Psoas muscle (tissue), 8 donors: ENCODE results near the gene ZFYVE26. TPM values are rescaled to one million over a fixed set of nuclear protein-coding genes. Genes with fewer than 3 reads are reported as not detected.
A peak's percentile ranks its signal among the peaks of the same experiment; 100 is the strongest.

ENCODE experiments used
- ATAC-seq, 4 donors: fragments of 200-7000 bp; cut with Tn5 transposase; one replicate each; pipeline ENCODE4 v1.9.1; 2020; ENCODE audit warnings: moderate library complexity in 3 of 4, mild to moderate bottlenecking in 2 of 4
- DNase-seq, 2 donors: peaks; one replicate each; pipeline ENCODE4 v3.0.0-alpha.2; 2020
- H3K27ac ChIP-seq: fragments of 200-600 bp; one replicate; pipeline ENCODE4 v1.8.0; 2022
- H3K27me3 ChIP-seq, 3 donors: fragments of 200-600 bp in 1 of 3; one replicate each; pipeline versions ENCODE4 v1.6.1 to v1.8.0; 2013 to 2022; ENCODE audit warnings: low read length in 2 of 3, mild to moderate bottlenecking in 2 of 3, moderate library complexity in 1 of 3; ENCODE audit not compliant: insufficient read depth in 3 of 3
- H3K36me3 ChIP-seq, 2 donors: fragments of 200-600 bp in 1 of 2; one replicate each; pipeline versions ENCODE4 v1.6.1 to v1.8.0; 2013 to 2022; ENCODE audit warnings: low read depth in 1 of 2, mild to moderate bottlenecking in 1 of 2, moderate library complexity in 1 of 2; ENCODE audit not compliant: insufficient read depth in 1 of 2
- H3K4me1 ChIP-seq: fragments of 200-600 bp; one replicate; pipeline ENCODE4 v1.8.0; 2022
- H3K4me3 ChIP-seq: fragments of 200-600 bp; one replicate; pipeline ENCODE4 v1.8.0; 2022; ENCODE audit warnings: mild to moderate bottlenecking
- H3K9me3 ChIP-seq: fragments of 200-600 bp; one replicate; pipeline ENCODE4 v1.8.0; 2022
- CTCF ChIP-seq: fragments of 200-600 bp; IDR thresholded peaks from one replicate; pipeline ENCODE4 v1.8.0; 2022; ENCODE audit warnings: antibody characterized with exemption
- WGBS, 3 donors: extraction: QIAGEN DNeasy Blood & Tissue Kit; methylation state at CpG; one replicate each; pipeline versions ENCODE4 v1.1.6 to v1.1.7; 2013; 5-methylcytosine and 5-hydroxymethylcytosine counted together
- intact Hi-C, 2 donors: fragments of 100-400 bp; cut with DNase I; formaldehyde crosslinking; loops; one replicate each; pipeline versions ENCODE4 v1.11.0 to v1.14.2; 2022
- long read RNA-seq, 2 donors: library from polyadenylated mRNA; unstranded; transcript quantifications; one replicate each; pipeline ENCODE4 v2.0.0, GENCODE V29; 2021
- polyA plus RNA-seq, 3 donors: library from polyadenylated mRNA; stranded (reverse); fragments of 200-250 nt; gene quantifications; one replicate each; pipeline ENCODE4 v1.2.3, GENCODE V29; 2013
- total RNA-seq, 4 donors: library from RNA; stranded (reverse); fragmentation: NEBNext Ultra II Directional in 2 of 4; extraction: Animal tissue kit (Norgen Biotek cat#: 25700) in 2 of 4; gene quantifications; one replicate each; pipeline versions ENCODE4 v1.2.1 to v1.2.4, GENCODE V29; 2021 to 2023
- donor health status: healthy with polysubstance abuse.
- donor health status: DM: no; HTN: no; CAD: no; lungs with moderate emphysema.
- donor health status: Bipolar disorder and iron deficiency.
- donor health status: healthy.
- donor health status: DM: yes; HTN: yes; CAD: no.
- donor health status: DM: no; HTN: no; CAD: no.
- donor health status: DM: no; HTN: no; CAD: no.
- donor health status: DM: yes; HTN: yes; CAD: no.

Gene ZFYVE26
- total RNA-seq = 10 to 100 TPM; 14.9 to 18.7 (median 16.4) TPM
- 10 to 100 TPM in 1 of 3 donors, 1 to 10 TPM in 2; 3.9 to 11.3 (median 3.9) TPM for polyA plus RNA-seq
- long read RNA-seq, donor 1, partial matches to known transcripts = 2 of 2 reads
- long read RNA-seq, donor 1, other reads (novel, unspliced or antisense) = 0 of 2 reads
- long read RNA-seq, donor 2, partial matches to known transcripts = 12 of 12 reads
- long read RNA-seq, donor 2, other reads (novel, unspliced or antisense) = 0 of 12 reads

- no peak for TF ChIP-seq CTCF
- Histone ChIP-seq H3K4me1 (peaks cover 24% of the 10 kb centered on the region), H3K27ac (peak within 1 kb of the TSS; percentile 88), H3K9me3 (no peaks in the 10 kb centered on the region), H3K36me3 (peaks cover 0 to 37% of the 10 kb centered on the region in 2 donors), H3K27me3 (no peaks in the 10 kb centered on the region), H3K4me3 (peak within 1 kb of the TSS; percentile 99)
- ATAC-seq = peak; percentile 96 to 98 (median 97)
- intact Hi-C loops = no loop called here
- 0 to 1% (median 0%) methylated on average over 26 of the region's 26 CpGs for WGBS, 3 donors
- peak; percentile 89 to 93 for DNase-seq
Measured at GRCh38 chr14:67816326-67817002, at the start of gene ZFYVE26. Gene ZFYVE26, minus strand, starts transcription at chr14:67816590. Its CDS starts 627 bp downstream, at chr14:67815963.

- no peak for TF ChIP-seq CTCF
- Histone ChIP-seq H3K36me3 (no peaks in the 10 kb centered on the region), H3K9me3 (no peaks in the 10 kb centered on the region), H3K27ac (no peak overlapping the region), H3K4me3 (no peak overlapping the region), H3K27me3 (no peaks in the 10 kb centered on the region), H3K4me1 (no peaks in the 10 kb centered on the region)
- intact Hi-C loops = no loop called here
- WGBS, 3 donors = 95 to 99% (median 98%) methylated on average over 2 of the region's 2 CpGs
- no peak for ATAC-seq
- no peak for DNase-seq
Measured at GRCh38 chr14:67863223-67863622, 46.8 kb upstream of the ZFYVE26 start.

GRCh38 chr14:67859169-67859749 lies 42.9 kb upstream of the ZFYVE26 start:
- ATAC-seq = no peak
- DNase-seq = no peak
- Histone ChIP-seq H3K4me1 (no peaks in the 10 kb centered on the region), H3K27me3 (no peaks in the 10 kb centered on the region), H3K4me3 (no peak overlapping the region), H3K9me3 (no peaks in the 10 kb centered on the region), H3K27ac (no peak overlapping the region), H3K36me3 (no peaks in the 10 kb centered on the region)
- intact Hi-C loops = no loop called here
- WGBS, 3 donors = 79 to 91% (median 80%) methylated on average over 1 of the region's 1 CpG
- no peak for TF ChIP-seq CTCF

- TF ChIP-seq CTCF = no peak
- H3K27ac ChIP-seq = no peak overlapping the region
- intact Hi-C loops = no loop called here
- H3K4me1 ChIP-seq = no peaks in the 10 kb centered on the region
- no peak for ATAC-seq
- H3K27me3 ChIP-seq = no peaks in the 10 kb centered on the region
- H3K36me3 ChIP-seq = no peaks in the 10 kb centered on the region
- H3K9me3 ChIP-seq = no peaks in the 10 kb centered on the region
- no peak for DNase-seq
- H3K4me3 ChIP-seq = no peak overlapping the region
- 91 to 94% (median 93%) methylated on average over 20 of the region's 20 CpGs for WGBS, 3 donors
Measured at GRCh38 chr14:67857778-67858350, 41.5 kb upstream of the ZFYVE26 start.
